GM21360 (cell line): Measurements from ENCODE around the gene KCNIP2.
"Not testable (repeated sequence)": the region's sequence is repeated elsewhere in the genome, so short reads cannot be mapped to it uniquely, and the experiment has no call there.

Source experiments
- ATAC-seq: cut with Tn5 transposase; IDR thresholded peaks from one replicate; pipeline ENCODE4 v1.9.1; 2021; ENCODE audit warnings: mild to moderate bottlenecking, moderate library complexity; ENCODE audit not compliant: unreplicated experiment

KCNIP2 gene

DNA sequence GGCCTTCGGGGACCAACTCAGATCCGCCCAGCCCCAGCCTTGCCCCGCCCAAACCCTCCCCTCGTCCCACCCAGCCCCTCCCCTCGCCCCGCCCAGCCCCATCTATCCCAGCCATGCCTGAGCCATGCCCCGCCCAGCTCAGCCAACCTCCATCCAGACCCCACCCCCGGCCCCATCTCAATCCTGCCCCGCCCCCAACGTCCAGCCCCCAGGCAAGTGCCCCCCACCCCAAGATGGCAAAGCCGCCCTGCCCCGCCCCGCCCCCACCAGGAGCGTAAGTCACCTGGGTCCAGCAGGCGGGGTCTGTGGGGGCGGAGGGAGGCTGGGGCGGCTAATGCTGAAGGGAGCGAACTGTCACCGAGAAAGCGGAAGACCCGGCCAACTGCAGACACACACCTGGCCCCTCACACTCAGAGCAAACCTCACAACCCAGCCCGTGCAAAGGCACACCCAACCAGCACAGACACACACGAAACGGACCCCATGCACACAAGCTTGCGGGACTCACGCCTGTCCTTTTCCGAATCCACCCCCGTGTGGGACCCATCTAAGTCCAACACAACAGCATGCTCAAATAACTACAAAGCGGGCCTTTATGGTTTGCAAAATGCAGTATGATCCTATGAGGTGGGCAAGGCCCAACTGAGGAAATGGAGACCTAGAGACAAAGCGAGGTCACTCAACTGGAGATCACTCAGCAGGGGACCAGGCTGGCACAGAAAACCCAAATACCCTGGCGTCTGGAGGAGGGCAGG is 13.9 kb downstream of the KCNIP2 start:
- peak; percentile 24 for ATAC-seq

GRCh38 chr10:101828766-101829551 is 14.6 kb downstream of the KCNIP2 start:
- ATAC-seq = no peak

DNA sequence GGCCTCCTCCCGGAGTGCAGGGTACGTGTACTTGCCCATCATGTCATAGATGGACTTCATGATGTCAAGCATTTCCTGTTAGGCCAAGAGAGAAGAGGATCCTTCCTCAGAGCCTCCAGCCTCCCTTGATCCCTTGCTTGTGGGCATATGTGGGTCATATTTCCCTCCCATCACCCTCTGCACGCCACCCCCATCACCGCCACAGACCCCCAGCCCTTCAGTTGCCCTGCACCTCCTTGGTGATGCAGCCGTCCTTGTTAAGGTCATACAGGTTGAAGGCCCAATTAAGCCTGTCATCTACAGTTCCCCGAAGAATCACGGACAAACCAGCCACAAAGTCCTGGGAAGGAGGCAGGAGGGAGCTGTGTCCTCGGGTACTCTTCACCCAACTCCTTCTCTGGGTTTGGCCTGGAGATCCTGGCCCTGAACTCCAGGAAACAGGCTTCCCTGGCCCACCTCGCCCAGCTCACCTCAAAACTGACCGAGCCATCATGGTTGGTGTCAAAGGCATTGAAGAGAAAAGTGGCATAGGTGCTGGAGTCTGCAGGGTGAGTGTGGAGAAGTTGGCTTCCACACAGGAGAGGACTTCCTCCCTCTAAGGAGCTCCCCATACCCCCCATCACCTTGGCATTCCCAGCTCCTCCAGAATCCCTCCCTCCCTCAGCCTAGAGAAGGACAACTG is 15.5 kb downstream of the KCNIP2 start:
- ATAC-seq = no peak

GRCh38 chr10:101826852-101827434 is 16.7 kb downstream of the KCNIP2 start:
- ATAC-seq = no peak

GRCh38 chr10:101824736-101825135 is 18.9 kb downstream of the KCNIP2 start:
- ATAC-seq = no peak

DNA sequence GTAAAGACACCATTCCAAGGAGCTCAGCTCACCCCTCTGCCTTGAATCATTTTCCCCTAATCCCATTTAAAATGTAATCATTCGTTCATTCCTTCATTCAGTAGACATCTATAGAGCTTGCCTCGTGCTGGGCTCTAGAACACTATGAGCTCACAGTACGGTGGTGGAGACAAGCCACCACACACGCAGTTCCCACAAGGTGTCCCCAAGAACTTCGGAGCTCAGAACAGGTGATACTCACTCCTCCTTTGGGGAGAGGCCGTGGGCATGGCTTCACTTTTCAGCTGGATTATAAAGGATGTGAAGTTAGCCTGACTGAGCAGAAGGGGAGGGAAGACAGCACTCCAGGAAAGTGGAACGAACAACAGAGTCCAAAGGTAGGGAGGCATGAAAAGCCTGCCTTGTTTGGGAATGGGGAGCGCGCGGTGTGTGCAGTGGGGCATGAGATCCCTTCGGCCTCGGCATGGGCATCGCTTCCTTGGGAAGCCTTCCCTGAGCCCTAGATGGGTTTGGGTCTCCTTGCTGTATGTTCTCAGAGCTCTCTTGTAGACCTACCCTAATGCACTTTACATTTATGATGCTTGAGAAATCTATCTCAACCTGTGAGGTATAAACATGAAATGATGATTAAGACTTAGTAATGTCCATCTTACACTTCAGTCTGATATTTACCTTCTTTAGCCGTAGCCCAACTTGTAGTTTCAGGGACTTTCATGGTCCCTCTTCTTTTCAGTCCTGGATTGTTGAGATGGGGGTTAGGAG is 24.5 kb downstream of the KCNIP2 start:
- ATAC-seq = peak; percentile 17

- peak; percentile 86 for ATAC-seq
These were observed 25.3 kb downstream of the KCNIP2 start, which contains the start of gene OGA for GRCh38 chr10:101818119-101818871. Gene OGA (minus strand): TSS chr10:101818444. CDS start chr10:101818022, 422 bp downstream.

GRCh38 chr10:101817337-101818118 is 26.1 kb downstream of the KCNIP2 start:
- ATAC-seq = peak; percentile 11

- no peak for ATAC-seq
These were observed 26.7 kb downstream of the KCNIP2 start for GRCh38 chr10:101816913-101817336.

- no peak for ATAC-seq
These were observed 27.2 kb downstream of the KCNIP2 start for GRCh38 chr10:101816376-101816775.

DNA sequence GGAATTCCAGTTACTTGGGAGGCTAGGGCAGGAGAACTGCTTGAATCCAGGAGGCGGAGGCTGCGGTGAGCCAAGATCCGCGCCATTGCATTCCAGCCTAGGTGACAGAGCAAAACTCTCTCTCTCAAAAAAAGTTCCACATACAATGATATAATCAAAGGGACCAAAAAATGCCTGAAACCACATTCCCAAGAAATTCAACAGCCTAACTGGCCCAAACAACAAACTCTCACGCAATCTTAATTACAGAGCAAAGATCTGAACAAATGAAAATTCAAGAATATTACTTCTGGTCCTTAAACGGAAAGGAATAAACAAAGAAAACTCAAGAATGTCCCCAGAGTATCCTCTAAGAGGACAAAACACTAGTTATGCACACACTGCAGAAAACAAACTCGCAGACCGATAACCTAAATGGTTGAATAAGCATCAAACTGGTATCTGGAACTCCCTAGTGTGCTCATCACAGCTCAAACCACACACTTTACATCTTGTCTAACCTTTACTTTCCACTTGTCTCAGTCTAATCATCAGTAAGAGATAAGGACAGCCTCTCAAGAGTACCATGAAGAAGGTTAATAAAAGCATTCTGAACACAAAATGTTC is 29.0 kb downstream of the KCNIP2 start:
- ATAC-seq = no peak

GRCh38 chr10:101812606-101813005 is 31.0 kb downstream of the KCNIP2 start:
- ATAC-seq = no peak

- no peak for ATAC-seq
These were observed 36.4 kb downstream of the KCNIP2 start for GRCh38 chr10:101807158-101807557.

DNA sequence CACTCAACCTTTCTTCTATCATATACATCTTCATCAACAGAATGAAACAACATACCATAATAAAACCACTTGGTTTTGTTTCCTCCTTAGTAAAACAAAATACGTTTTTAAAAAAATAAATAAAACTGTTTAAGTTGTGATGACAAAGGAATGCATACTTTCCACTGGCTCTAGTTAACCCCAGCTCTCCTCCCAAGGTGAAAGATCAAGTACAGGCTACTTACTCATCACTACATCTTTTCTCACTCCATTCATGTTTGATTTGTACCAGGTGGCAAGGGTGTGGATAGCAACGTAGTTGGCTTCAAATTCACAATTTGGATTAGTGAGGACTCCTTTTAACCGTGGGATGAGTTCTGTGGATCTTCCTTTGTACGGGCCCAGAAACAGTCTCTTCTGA is 40.1 kb downstream of the KCNIP2 start:
- ATAC-seq = no peak

GRCh38 chr10:101797403-101798059 is 46.1 kb downstream of the KCNIP2 start:
- no peak for ATAC-seq

DNA sequence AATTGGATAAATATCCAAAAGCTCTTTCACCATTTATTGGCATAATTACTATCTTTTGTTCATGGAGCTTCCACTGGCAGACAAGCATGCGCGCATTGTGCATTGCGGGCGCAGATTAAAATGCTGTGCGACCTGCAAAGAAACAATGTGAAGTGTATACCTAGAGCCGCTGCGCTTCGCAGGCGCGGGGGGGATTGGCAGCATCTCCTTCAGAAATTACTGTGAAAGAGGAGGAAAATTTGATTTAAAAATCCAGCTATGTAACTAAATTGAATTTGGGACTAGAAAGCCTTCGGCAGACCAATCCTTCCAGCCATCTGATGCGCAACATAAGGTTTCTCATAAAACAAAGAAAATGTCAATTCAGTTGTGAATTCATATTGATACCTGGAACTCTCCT is 50.1 kb downstream of the KCNIP2 start:
- no peak for ATAC-seq

DNA sequence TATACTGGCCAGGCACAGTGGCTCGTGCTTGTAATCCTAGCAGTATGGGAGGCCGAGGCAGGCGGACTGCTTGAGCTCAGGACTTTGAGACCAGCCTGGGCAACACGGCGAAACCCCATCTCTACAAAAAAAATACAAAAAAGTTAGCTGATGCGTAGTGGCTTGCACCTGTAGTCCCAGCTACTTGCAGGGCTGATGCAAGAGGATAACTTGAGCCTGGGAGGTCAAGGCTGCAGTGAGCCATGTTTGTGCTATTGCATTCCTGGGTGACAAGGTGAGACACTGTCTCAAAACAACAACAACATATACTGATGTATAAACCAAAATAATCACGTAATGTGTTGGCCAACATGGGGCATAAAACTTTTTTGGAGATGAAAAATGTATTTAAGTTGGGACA is 53.9 kb downstream of the KCNIP2 start:
- no peak for ATAC-seq

DNA sequence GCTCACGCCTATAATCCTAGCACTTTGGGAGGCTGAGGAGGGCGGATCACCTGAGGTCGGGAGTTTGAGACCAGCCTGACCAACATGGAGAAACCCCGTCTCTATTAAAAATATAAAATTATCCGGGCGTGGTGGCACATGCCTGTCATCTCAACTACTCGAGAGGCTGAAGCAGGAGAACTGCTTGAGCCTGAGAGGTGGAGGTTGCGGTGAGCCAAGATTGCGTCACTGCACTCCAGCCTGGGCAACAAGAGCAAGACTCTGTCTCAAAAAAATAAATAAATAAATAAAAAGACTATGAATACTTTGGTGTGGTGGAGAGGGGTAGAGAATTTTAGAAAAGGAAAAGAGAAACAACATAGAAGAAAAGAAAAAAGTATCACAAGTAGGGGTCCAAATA is 54.4 kb downstream of the KCNIP2 start:
- not testable (repeated sequence) for ATAC-seq
